HPDE6-E6E7 (cell line): Measurements from ENCODE around the gene MMP2.

ENCODE experiments used
- DNase-seq: peaks from one replicate; pipeline ENCODE4 v3.0.0; 2011; ENCODE audit warnings: missing footprints; ENCODE audit errors: extremely low spot score

The MMP2 gene

DNA sequence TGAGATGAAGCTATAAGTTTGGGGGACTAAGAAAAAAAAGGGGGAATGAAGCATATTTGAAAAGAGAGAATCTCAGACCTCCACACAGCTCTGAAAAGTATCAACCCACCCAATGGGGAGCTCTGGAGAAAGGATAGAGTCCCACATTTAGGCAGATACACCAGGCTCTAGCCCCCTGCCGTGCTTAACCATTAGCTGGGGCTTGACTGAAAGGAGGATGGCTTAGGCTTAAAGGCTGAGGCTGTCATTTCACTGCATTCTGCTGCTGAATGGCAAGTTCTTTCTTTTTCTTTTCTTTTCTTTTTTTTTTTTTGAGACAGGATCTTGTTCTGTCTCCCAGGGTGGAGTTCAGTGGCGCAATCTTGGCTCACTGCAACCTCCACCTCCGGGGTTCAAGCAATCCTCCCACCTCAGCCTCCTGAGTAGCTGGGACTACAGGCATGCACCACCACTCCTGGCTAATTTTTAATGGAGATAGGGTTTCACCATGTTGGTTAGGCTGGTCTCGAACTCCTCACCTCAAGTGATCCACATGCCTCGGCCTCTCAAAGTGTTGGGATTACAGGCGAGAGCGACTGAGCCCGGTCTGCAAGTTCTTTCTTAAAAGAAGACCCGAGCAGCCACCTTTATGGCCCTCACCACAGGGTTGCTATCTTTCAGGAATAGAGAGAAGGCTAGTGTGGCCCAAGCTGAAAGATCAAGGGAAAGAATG is 9.0 kb upstream of the MMP2 start:
- no peak for DNase-seq

DNA sequence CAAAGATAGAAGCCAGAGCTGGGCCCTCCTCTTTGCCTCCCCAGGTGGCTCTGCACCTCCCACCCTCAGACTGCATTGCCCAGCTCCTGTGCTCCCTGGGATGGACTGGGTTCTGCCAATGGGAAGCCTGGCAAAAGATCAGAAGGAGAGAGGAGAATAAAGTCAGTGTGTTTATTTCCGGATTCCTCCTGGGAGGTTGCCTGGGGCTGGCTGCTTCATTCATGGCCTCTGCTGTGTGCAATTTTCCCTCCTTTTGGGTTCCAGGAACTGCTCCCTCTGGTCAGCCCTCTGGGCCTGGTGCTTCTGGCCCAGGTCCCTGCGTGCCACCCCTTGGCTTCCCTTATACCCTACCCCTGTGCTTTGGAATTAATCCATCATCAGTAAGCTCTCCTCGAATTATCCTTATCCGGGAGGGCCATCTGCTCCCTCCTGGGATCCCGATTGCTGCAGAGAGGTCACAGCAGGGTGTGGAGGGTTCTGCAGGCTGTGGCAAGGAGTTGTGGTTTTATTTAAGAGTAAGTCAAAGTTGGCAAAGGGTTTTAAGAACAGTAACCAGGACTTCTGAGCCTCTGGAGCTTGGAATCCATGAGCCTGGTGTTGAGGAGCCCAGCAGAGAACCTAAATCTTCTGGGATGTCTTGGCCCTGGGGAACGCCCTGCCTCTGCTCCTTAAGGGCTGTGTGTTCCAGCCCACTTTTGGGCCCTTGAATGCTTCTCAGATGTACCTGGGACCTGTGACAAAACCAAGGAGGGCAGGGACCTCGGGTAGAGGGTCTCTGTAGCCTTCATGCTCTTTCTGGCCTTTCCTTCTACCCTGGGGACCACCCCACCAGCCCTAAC is 8.2 kb upstream of the MMP2 start:
- no peak for DNase-seq

DNA sequence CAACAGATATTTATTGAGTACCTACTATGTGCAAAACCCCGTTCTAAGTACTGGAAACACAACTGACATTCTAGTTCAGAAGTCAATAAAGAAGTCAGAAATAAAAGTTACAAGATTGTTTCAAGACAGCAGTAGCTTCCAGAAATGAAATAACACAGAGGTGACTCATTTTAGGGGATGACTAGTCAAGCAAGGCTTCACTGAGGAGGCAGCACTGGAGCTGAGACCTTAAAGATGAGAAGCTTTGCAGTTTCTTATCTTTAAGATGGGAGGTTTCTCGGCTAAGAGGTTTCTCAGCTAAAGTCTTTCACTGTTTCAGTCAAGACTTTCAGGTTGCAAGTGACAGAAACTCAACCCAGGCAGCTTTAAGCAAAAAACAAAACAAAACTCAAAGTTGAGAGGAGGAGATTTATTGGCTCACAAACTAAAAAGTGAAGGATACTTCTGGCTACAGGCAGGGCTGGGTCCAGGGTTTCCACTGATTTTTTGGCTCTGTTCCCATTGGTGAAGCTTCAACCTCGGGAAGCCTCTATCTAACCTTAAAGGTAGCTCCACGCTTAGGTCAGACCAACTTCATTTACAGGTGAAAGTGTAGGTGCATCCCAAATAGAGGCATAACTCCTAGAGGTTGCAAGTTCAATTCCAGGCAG is 7.4 kb upstream of the MMP2 start:
- DNase-seq, result peak; percentile 40

- no peak for DNase-seq
Observed at GRCh38 chr16:55473587-55473986, 5.4 kb upstream of the MMP2 start.

GRCh38 chr16:55474821-55475220 is 4.2 kb upstream of the MMP2 start:
- no peak for DNase-seq

DNA sequence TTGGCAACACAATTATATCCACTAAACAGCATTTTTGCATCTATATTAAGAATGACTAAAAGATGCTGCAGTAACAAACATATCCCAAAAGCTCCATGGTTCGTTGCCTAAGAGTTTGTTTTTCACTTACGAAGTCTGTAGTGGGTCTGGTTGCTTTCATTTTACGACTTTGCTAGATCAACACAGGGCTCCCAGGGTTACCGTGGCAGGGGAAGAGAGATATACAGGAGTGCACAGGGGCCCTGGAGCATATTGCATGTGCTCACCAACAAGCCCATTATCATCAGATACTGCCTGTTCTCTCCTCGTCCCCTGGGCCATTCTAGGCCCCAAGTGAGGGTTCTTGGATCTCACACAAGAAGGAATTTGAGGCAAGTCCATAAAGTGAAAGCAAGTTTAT is 3.1 kb upstream of the MMP2 start:
- no peak for DNase-seq

- DNase-seq, result no peak
Observed at GRCh38 chr16:55476625-55477533, 2.1 kb upstream of the MMP2 start.

DNA sequence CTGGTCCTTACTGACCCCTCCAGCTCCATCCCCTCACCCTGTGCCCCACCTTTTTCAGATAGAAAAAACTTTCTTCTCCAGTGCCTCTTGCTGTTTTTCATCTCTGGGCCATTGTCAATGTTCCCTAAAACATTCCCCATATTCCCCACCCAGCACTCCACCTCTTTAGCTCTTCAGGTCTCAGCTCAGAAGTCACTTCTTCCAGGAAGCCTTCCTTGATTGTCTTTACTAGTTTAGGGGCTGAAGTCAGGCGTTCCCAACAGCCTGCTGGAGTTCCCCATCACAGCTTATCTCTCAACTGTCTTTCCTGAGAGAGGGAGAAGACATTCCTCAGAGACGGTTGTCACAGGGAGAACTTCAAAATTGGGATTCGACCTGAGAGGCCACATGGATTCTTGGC is 1.3 kb upstream of the MMP2 start:
- DNase-seq, result no peak

GRCh38 chr16:55479430-55480140 is 587 bp downstream of the MMP2 start:
- no peak for DNase-seq

DNA sequence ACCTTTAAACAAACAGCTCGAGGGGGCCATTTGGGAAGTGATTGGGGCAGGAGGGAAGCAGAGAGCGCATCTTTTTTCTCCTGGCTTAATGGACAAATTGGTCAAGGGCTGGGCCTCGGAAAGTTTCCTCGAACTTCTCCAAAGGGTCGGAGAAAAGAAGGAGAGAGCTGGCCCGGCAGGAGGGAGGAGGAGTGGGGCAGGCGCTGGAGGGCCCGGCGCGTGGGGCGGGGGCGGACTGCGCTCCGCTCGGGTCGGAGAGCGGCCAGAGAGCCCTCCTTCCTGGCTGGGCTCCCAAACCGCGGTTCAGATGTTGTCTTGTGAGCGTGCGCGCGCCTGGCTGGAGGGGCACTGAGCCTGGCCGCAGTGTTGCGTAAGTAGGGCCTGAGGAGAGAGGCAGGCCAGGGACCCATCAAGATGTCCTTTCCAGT is 1.2 kb downstream of the MMP2 start:
- no peak for DNase-seq

DNA sequence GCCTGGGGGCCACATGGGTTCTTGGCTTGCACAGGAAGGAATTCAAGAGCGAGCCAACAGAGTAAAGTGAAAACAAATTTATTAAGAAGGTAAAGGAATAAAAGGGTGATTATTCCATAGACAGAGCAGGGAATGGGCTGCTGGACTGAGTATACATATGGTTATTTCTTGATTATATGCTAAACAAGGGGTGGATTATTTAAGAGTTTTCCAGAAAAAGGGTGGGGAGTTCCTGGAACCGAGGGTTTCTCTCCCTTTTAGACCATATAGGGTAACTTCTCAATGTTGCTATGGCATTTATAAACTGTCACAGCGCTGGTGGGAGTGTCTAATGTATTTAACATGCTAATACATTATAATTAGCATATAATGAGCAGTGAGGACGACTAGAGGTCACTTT is 2.0 kb downstream of the MMP2 start:
- DNase-seq, result no peak

- DNase-seq, result no peak
Observed at GRCh38 chr16:55482056-55482455, 3.1 kb downstream of the MMP2 start.

- DNase-seq, result no peak
Observed at GRCh38 chr16:55487048-55487803, 8.2 kb downstream of the MMP2 start.

- no peak for DNase-seq
Observed at GRCh38 chr16:55488306-55488705, 9.3 kb downstream of the MMP2 start.

- no peak for DNase-seq
Observed at GRCh38 chr16:55489119-55489955, 10.3 kb downstream of the MMP2 start.

DNA sequence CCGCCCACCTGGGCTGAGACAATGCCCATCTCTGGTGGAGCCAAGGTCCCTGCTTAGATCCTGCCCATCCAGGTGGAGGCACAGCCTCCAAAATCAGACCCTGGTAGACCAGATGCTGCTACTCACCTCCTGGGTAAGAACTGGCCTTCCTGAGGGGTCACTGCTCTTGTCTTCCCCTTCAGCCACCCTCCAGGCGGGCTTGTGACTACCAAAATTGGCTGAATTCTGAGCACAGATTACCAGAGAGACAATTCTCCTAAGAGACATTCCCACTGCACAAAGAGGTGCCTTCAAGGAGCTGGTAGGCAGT is 10.9 kb downstream of the MMP2 start:
- DNase-seq, result no peak

- DNase-seq, result no peak
Observed at GRCh38 chr16:55490301-55490700, 11.3 kb downstream of the MMP2 start.

DNA sequence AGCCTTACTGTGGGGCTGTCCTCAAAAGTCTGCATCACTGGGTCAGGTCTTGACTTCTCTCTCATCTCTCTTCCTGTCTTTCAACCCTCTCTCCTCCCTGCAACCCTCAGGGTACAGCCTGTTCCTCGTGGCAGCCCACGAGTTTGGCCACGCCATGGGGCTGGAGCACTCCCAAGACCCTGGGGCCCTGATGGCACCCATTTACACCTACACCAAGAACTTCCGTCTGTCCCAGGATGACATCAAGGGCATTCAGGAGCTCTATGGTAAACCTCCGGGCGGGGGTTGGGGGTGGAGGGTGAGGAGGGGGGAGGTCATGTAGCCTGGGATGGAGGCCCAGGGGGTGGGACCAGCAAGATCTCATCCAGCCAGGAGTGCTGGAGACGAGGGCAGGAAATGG is 12.7 kb downstream of the MMP2 start:
- DNase-seq, result no peak

- no peak for DNase-seq
Observed at GRCh38 chr16:55492756-55493380, 13.9 kb downstream of the MMP2 start.
